Peyer's patch (tissue), 4 donors: ENCODE measurements around the gene WDR87. TPM values are rescaled to one million over a fixed set of nuclear protein-coding genes. Genes with fewer than 3 reads are reported as not detected.

Experiments used
- DNase-seq, 3 donors: peaks; one replicate each; pipeline ENCODE4 v3.0.0-alpha.2; 2017 to 2019
- H3K27ac ChIP-seq, 4 donors: fragments of 200-600 bp; sonication (generic); one replicate each; pipeline ENCODE4 v1.5.1; 2016 to 2019
- H3K27me3 ChIP-seq, 2 donors: fragments of 200-600 bp; sonication (generic); one replicate each; pipeline ENCODE4 v1.5.1; 2019
- H3K36me3 ChIP-seq, 3 donors: fragments of 200-600 bp; sonication (generic); one replicate each; pipeline ENCODE4 v1.5.1; 2016 to 2019
- H3K4me1 ChIP-seq, 4 donors: fragments of 200-600 bp; sonication (generic); one replicate each; pipeline ENCODE4 v1.5.1; 2016 to 2019
- H3K4me3 ChIP-seq, 4 donors: fragments of 200-600 bp; sonication (generic); 1 replicate in 3 of 4; 2 replicates in 1 of 4; pipeline ENCODE4 v1.5.1; 2016 to 2019; ENCODE audit warnings: mild to moderate bottlenecking in 1 of 4
- H3K9me3 ChIP-seq, 4 donors: fragments of 200-600 bp; sonication (generic); one replicate each; pipeline ENCODE4 v1.5.1; 2016 to 2019; ENCODE audit warnings: mild to moderate bottlenecking in 1 of 4
- POLR2A ChIP-seq, 2 donors: fragments of 450-650 bp; IDR thresholded peaks; one replicate each; pipeline ENCODE4 v1.5.1; 2017; ENCODE audit warnings: antibody characterized with exemption in 2 of 2, mild to moderate bottlenecking in 2 of 2, moderate library complexity in 2 of 2
- total RNA-seq, 4 donors: library from RNA; depleted of rRNA; stranded (reverse); fragments of >200 nt; gene quantifications; one replicate each; pipeline ENCODE4 v1.1.0, GENCODE V29; 2016
- TF ChIP-seq, protein P1 (sequence below), 6 experiments: fragments of 450-650 bp in 4 of 6; fragments of 200-600 bp in 2 of 6; sonication (generic) in 1 of 6; IDR thresholded peaks; one replicate each; pipeline ENCODE4 v1.5.1; 2017 to 2019; ENCODE audit warnings: antibody characterized with exemption in 6 of 6, mild to moderate bottlenecking in 3 of 6, moderate library complexity in 1 of 6

WDR87 gene
- total RNA-seq, 4 donors from 2014 or later = not detected

DNA sequence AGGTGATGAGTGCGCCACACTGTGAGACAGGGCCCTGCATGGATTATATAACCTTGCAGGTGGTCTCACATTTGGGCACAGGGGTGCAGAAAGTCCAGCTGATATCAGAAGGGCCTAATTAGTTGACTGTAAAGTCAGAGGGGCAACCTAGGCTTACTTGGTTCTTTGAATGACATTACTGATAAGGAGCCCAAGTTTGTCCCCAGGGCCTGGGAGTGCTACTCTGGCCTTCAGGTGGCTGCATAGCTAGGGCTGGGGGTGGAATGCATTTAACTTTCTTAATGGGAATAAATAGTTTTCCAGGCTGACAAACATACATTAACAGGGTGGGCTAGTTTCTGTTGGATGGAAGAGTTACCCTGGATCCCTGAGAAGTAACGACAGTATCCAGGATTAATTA lies 3.3 kb downstream of the WDR87 start:
- H3K27ac ChIP-seq = no peak overlapping the region

DNA sequence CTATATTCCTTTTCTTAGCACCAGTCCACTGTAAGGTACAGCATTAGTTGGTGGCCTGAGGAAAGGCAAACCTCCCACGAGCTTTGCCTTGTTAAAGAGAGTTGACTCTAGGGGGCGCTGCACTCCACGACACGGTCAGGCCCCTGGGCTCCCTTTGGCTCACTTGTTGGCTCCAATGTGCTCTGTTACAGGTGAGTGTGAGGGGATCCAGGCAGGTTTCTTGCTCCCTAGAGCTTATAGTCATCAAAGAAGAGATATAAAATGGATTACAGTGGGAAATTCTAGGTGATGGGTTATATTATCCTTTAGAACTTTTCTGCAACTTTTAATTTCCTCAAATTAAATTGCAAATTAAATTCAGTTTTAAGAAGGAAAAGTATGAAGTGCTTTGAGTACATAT lies 3.7 kb downstream of the WDR87 start:
- peak; percentile 81 to 94 (median 88) for DNase-seq

More for the DNA sequence above, 3.3 kb downstream of the WDR87 start:
- Histone ChIP-seq H3K9me3 (no peaks in the 10 kb centered on the region), H3K4me1 (peaks cover 3 to 9% (median 5%) of the 10 kb centered on the region in 4 donors), H3K4me3 (no peak overlapping the region), H3K27me3 (no peaks in the 10 kb centered on the region), H3K36me3 (no peaks in the 10 kb centered on the region)
- TF ChIP-seq, protein P1, sequence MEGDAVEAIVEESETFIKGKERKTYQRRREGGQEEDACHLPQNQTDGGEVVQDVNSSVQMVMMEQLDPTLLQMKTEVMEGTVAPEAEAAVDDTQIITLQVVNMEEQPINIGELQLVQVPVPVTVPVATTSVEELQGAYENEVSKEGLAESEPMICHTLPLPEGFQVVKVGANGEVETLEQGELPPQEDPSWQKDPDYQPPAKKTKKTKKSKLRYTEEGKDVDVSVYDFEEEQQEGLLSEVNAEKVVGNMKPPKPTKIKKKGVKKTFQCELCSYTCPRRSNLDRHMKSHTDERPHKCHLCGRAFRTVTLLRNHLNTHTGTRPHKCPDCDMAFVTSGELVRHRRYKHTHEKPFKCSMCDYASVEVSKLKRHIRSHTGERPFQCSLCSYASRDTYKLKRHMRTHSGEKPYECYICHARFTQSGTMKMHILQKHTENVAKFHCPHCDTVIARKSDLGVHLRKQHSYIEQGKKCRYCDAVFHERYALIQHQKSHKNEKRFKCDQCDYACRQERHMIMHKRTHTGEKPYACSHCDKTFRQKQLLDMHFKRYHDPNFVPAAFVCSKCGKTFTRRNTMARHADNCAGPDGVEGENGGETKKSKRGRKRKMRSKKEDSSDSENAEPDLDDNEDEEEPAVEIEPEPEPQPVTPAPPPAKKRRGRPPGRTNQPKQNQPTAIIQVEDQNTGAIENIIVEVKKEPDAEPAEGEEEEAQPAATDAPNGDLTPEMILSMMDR (IDR thresholded peaks at IDR 0.05) = no peak
- no peak for TF ChIP-seq POLR2A (IDR thresholded peaks at IDR 0.05)
- DNase-seq = no peak

DNA sequence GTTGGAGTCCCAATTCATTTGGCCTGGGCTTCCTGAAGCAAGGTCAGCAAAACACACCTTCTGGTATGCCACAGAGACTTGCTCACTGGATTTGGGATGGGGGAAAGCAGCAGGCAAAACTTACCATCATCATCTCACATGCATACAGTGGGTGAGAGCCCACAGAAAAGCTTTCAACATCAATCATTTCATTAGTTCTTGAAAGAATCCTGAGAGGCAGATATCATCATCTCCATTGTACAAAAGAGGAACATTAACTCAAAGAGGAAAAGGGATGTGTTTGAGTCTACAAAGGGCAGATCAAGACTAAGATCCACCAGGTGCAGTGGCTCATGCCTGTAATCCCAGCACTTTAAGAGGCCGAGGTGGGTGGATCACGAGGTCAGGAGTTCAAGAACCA lies 6.4 kb downstream of the WDR87 start:
- Histone ChIP-seq H3K4me3 (no peak overlapping the region), H3K36me3 (no peaks in the 10 kb centered on the region), H3K4me1 (no peaks in the 10 kb centered on the region)

More for the DNA sequence above, 3.7 kb downstream of the WDR87 start:
- no peak overlapping the region for H3K4me3 ChIP-seq
- H3K36me3 ChIP-seq = no peaks in the 10 kb centered on the region
- TF ChIP-seq POLR2A (IDR thresholded peaks at IDR 0.05) = no peak
- TF ChIP-seq, protein P1 (IDR thresholded peaks at IDR 0.05) = peak; percentile 63 to 87 (median 84)
- H3K27me3 ChIP-seq = no peaks in the 10 kb centered on the region
- H3K27ac ChIP-seq = no peak overlapping the region
- H3K4me1 ChIP-seq = peaks cover 0 to 5% (median under 1%) of the 10 kb centered on the region in 4 donors
- no peaks in the 10 kb centered on the region for H3K9me3 ChIP-seq

DNA sequence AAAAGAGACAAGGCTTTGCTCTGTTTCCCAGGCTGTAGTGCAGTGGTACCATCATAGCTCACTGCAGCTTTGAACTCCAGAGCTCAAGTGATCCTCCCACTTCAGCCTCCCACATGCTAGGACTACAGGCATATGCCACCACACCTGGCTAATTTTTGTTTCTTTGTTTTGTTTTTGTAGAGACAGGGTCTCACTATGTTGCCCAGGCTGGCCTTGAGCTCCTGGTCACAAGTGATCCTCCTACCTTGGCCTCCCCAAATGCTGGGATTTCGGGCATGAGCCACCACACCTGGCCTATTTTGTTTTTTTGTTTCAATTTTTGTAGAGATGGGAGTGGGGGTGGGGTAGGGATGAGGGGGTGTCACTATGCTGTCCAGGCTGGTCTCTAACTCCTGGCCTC lies 6.9 kb downstream of the WDR87 start:
- no peaks in the 10 kb centered on the region for H3K4me1 ChIP-seq
- H3K27ac ChIP-seq = no peak overlapping the region
- DNase-seq = no peak
- H3K36me3 ChIP-seq = no peaks in the 10 kb centered on the region
- no peaks in the 10 kb centered on the region for H3K9me3 ChIP-seq
- TF ChIP-seq POLR2A (IDR thresholded peaks at IDR 0.05) = no peak
- TF ChIP-seq, protein P1 (IDR thresholded peaks at IDR 0.05) = no peak
- no peak overlapping the region for H3K4me3 ChIP-seq
- no peaks in the 10 kb centered on the region for H3K27me3 ChIP-seq

More for the DNA sequence above, 6.4 kb downstream of the WDR87 start:
- no peaks in the 10 kb centered on the region for H3K27me3 ChIP-seq
- H3K9me3 ChIP-seq = no peaks in the 10 kb centered on the region
- H3K27ac ChIP-seq = no peak overlapping the region
- TF ChIP-seq, protein P1 (IDR thresholded peaks at IDR 0.05) = no peak
- no peak for TF ChIP-seq POLR2A (IDR thresholded peaks at IDR 0.05)
- no peak for DNase-seq

DNA sequence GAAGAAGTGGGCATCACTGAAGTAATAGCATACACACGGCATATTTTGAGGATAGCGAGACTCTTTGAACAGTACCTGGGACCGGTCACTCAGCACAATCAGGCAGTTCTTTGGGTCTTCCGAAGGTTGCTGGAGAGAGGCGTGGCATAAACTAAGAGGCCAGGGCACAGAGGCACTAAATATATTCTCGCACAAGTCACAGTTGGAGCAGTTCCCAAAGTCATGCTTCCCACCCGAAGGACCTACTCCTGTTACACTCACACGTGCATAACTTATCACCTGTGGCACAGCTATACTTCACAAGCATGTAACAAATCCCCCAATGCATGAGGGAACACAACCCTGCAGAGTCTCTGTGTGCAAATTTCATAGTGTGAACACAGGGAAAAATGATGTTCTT lies 10.2 kb downstream of the WDR87 start:
- no peak for DNase-seq
- Histone ChIP-seq H3K36me3 (no peaks in the 10 kb centered on the region), H3K4me3 (no peak overlapping the region), H3K27ac (no peak overlapping the region), H3K27me3 (no peaks in the 10 kb centered on the region), H3K4me1 (no peaks in the 10 kb centered on the region), H3K9me3 (no peaks in the 10 kb centered on the region)
- TF ChIP-seq, protein P1 (IDR thresholded peaks at IDR 0.05) = no peak
- TF ChIP-seq POLR2A (IDR thresholded peaks at IDR 0.05) = no peak
